Stomach (tissue), 4 donors: ENCODE measurements around the gene GJD2.

Source experiments
- EP300 ChIP-seq: sonication (generic); formaldehyde crosslinking; IDR thresholded peaks from one replicate; pipeline ENCODE4 v1.6.1; 2017; ENCODE audit warnings: antibody characterized with exemption
- POLR2A ChIP-seq, 4 donors: fragments of 450-650 bp; IDR thresholded peaks; one replicate each; pipeline ENCODE4 v1.6.1; 2016; ENCODE audit warnings: antibody characterized with exemption in 4 of 4, control low read depth in 2 of 4, mild to moderate bottlenecking in 1 of 4, moderate library complexity in 1 of 4
- TF ChIP-seq, protein P1 (sequence below), 7 experiments: fragments of 450-650 bp in 4 of 7; fragments of 200-600 bp in 3 of 7; sonication (generic) in 3 of 7; IDR thresholded peaks; one replicate each; pipeline ENCODE4 v1.5.1; 2016 to 2019; ENCODE audit warnings: antibody characterized with exemption in 7 of 7, control low read depth in 2 of 7, mild to moderate bottlenecking in 1 of 7

DNA sequence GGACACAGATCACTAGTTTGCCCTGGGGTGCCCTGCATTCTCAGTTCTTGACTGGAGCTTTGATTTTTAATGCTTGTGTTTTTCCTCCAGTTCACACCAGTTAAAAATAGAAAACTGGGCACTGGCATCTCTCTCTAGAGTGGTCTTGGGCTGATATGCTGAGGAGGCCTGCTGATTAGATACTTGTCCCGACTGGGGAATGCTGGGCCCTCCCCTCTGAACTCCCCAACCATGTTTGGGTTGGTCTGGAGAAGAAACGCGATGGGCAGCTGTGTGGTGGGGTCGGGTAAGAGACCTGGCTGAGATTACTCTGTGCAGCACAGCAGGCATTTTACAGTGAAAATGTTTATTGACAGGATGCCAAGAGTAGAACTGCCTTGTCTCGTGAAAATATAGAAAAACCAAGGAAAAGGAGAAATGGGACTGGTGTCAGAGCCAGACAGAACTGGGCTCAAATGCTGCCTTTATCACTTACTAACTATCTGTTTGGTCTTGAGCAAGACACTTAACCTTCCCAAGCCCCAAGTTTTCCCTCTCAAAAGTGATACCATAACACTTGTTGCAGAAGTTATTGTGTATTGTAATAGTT, 42.1 kb upstream of the GJD2 start:
- TF ChIP-seq, protein P1, sequence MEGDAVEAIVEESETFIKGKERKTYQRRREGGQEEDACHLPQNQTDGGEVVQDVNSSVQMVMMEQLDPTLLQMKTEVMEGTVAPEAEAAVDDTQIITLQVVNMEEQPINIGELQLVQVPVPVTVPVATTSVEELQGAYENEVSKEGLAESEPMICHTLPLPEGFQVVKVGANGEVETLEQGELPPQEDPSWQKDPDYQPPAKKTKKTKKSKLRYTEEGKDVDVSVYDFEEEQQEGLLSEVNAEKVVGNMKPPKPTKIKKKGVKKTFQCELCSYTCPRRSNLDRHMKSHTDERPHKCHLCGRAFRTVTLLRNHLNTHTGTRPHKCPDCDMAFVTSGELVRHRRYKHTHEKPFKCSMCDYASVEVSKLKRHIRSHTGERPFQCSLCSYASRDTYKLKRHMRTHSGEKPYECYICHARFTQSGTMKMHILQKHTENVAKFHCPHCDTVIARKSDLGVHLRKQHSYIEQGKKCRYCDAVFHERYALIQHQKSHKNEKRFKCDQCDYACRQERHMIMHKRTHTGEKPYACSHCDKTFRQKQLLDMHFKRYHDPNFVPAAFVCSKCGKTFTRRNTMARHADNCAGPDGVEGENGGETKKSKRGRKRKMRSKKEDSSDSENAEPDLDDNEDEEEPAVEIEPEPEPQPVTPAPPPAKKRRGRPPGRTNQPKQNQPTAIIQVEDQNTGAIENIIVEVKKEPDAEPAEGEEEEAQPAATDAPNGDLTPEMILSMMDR (IDR thresholded peaks at IDR 0.05) = no peak
- TF ChIP-seq EP300 (no peak), POLR2A (IDR thresholded peaks at IDR 0.05) (no peak)
